Effector memory CD4-positive, alpha-beta T cell (primary cell): Measurements from ENCODE around the gene PTPN1.

Experiments used
- DNase-seq, 3 donors: peaks; one replicate each; pipeline ENCODE4 v3.0.0-alpha.2; 2020
- H3K27ac ChIP-seq: 2 replicates; pipeline ENCODE4 v1.7.0; 2013; ENCODE audit warnings: mild to moderate bottlenecking, low read length, moderate library complexity; ENCODE audit not compliant: insufficient read depth, poor library complexity, severe bottlenecking
- H3K27me3 ChIP-seq: replicated peaks from 2 replicates; pipeline ENCODE4 v1.7.0; 2013; ENCODE audit warnings: mild to moderate bottlenecking, low read length; ENCODE audit not compliant: insufficient read depth, control insufficient read depth, poor library complexity, severe bottlenecking
- H3K36me3 ChIP-seq: 2 replicates; pipeline ENCODE4 v1.7.0; 2013; ENCODE audit warnings: mild to moderate bottlenecking, low read length, moderate library complexity; ENCODE audit not compliant: control insufficient read depth, insufficient read depth
- H3K4me1 ChIP-seq: 2 replicates; pipeline ENCODE4 v1.7.0; 2013; ENCODE audit warnings: low read length, mild to moderate bottlenecking; ENCODE audit not compliant: control insufficient read depth, insufficient read depth, poor library complexity, severe bottlenecking
- H3K4me3 ChIP-seq: 2 replicates; pipeline ENCODE4 v1.7.0; 2013; ENCODE audit warnings: low read length, low read depth, mild to moderate bottlenecking; ENCODE audit not compliant: insufficient read depth, poor library complexity, severe bottlenecking
- H3K9me3 ChIP-seq: 2 replicates; pipeline ENCODE4 v1.7.0; 2013; ENCODE audit warnings: mild to moderate bottlenecking, low read length, moderate library complexity; ENCODE audit not compliant: control insufficient read depth

Gene PTPN1

GRCh38 chr20:50589548-50590347 is 79.6 kb downstream of the PTPN1 start:
- no peaks in the 10 kb centered on the region for H3K27me3 ChIP-seq
- no peaks in the 10 kb centered on the region for H3K4me1 ChIP-seq
- H3K4me3 ChIP-seq: no peak overlapping the region
- H3K9me3 ChIP-seq: no peaks in the 10 kb centered on the region
- no peak overlapping the region for H3K27ac ChIP-seq
- no peak for DNase-seq
- H3K36me3 ChIP-seq: peaks cover 20% of the 10 kb centered on the region

- Histone ChIP-seq H3K27ac (no peak overlapping the region), H3K27me3 (no peaks in the 10 kb centered on the region), H3K9me3 (no peaks in the 10 kb centered on the region), H3K36me3 (peaks cover 14% of the 10 kb centered on the region), H3K4me1 (no peaks in the 10 kb centered on the region), H3K4me3 (no peak overlapping the region)
- no peak for DNase-seq
These were observed 80.1 kb downstream of the PTPN1 start for GRCh38 chr20:50590348-50590664.

- no peaks in the 10 kb centered on the region for H3K4me1 ChIP-seq
- no peak overlapping the region for H3K4me3 ChIP-seq
- peaks cover 4% of the 10 kb centered on the region for H3K36me3 ChIP-seq
- H3K27me3 ChIP-seq: no peaks in the 10 kb centered on the region
- H3K9me3 ChIP-seq: no peaks in the 10 kb centered on the region
- DNase-seq: no peak
- no peak overlapping the region for H3K27ac ChIP-seq
These were observed 81.2 kb downstream of the PTPN1 start for GRCh38 chr20:50591233-50591852.

- DNase-seq: no peak
- no peaks in the 10 kb centered on the region for H3K36me3 ChIP-seq
- no peaks in the 10 kb centered on the region for H3K9me3 ChIP-seq
- H3K4me1 ChIP-seq: no peaks in the 10 kb centered on the region
- H3K27me3 ChIP-seq: no peaks in the 10 kb centered on the region
- H3K27ac ChIP-seq: no peak overlapping the region
- no peak overlapping the region for H3K4me3 ChIP-seq
These were observed 82.3 kb downstream of the PTPN1 start for GRCh38 chr20:50592282-50593004.

GRCh38 chr20:50593005-50593335 is 82.8 kb downstream of the PTPN1 start:
- H3K4me1 ChIP-seq: no peaks in the 10 kb centered on the region
- no peaks in the 10 kb centered on the region for H3K27me3 ChIP-seq
- no peaks in the 10 kb centered on the region for H3K36me3 ChIP-seq
- H3K27ac ChIP-seq: no peak overlapping the region
- no peaks in the 10 kb centered on the region for H3K9me3 ChIP-seq
- DNase-seq: no peak
- no peak overlapping the region for H3K4me3 ChIP-seq

- no peak for DNase-seq
- H3K4me1 ChIP-seq: no peaks in the 10 kb centered on the region
- no peaks in the 10 kb centered on the region for H3K9me3 ChIP-seq
- no peaks in the 10 kb centered on the region for H3K27me3 ChIP-seq
- H3K4me3 ChIP-seq: no peak overlapping the region
- H3K36me3 ChIP-seq: no peaks in the 10 kb centered on the region
- H3K27ac ChIP-seq: no peak overlapping the region
These were observed 84.0 kb downstream of the PTPN1 start for GRCh38 chr20:50594231-50594590.

GRCh38 chr20:50594591-50595432 is 84.6 kb downstream of the PTPN1 start:
- Histone ChIP-seq H3K4me1 (no peaks in the 10 kb centered on the region), H3K36me3 (no peaks in the 10 kb centered on the region), H3K27ac (no peak overlapping the region), H3K27me3 (no peaks in the 10 kb centered on the region), H3K9me3 (no peaks in the 10 kb centered on the region), H3K4me3 (no peak overlapping the region)
- no peak for DNase-seq

GRCh38 chr20:50595433-50595895 is 85.3 kb downstream of the PTPN1 start:
- Histone ChIP-seq H3K27me3 (no peaks in the 10 kb centered on the region), H3K4me3 (no peak overlapping the region), H3K9me3 (no peaks in the 10 kb centered on the region), H3K36me3 (no peaks in the 10 kb centered on the region), H3K27ac (no peak overlapping the region), H3K4me1 (no peaks in the 10 kb centered on the region)
- DNase-seq: no peak

GRCh38 chr20:50595988-50596693 is 86.0 kb downstream of the PTPN1 start:
- Histone ChIP-seq H3K27ac (no peak overlapping the region), H3K36me3 (no peaks in the 10 kb centered on the region), H3K4me1 (no peaks in the 10 kb centered on the region), H3K27me3 (no peaks in the 10 kb centered on the region), H3K4me3 (no peak overlapping the region), H3K9me3 (no peaks in the 10 kb centered on the region)
- DNase-seq: no peak
